Activated CD4-positive, alpha-beta T cell treated with anti-CD3 and anti-CD28 coated beads, Interleukin-2, amount 10 ng/mL, durations not matched to agents 24 days and 14 days (primary cell): ENCODE measurements around the gene GRPR. TPM values are rescaled to one million over a fixed set of nuclear protein-coding genes. Genes with fewer than 3 reads are reported as not detected.
A peak's percentile ranks its signal among the peaks of the same experiment; 100 is the strongest.

Source experiments
- DNase-seq: peaks from one replicate; pipeline ENCODE4 v3.0.0; 2022
- H3K27ac Mint-ChIP-seq: one replicate; pipeline ENCODE4 v1.8.0; 2022; ENCODE audit warnings: mild to moderate bottlenecking, mixed read lengths
- H3K27me3 Mint-ChIP-seq: one replicate; pipeline ENCODE4 v1.8.0; 2022; ENCODE audit warnings: mixed read lengths
- H3K36me3 Mint-ChIP-seq: one replicate; pipeline ENCODE4 v1.8.0; 2022; ENCODE audit warnings: low read depth, mild to moderate bottlenecking, mixed read lengths
- H3K4me1 Mint-ChIP-seq: one replicate; pipeline ENCODE4 v1.8.0; 2021; ENCODE audit warnings: mixed read lengths
- H3K4me3 Mint-ChIP-seq: one replicate; pipeline ENCODE4 v1.8.0; 2022; ENCODE audit warnings: mild to moderate bottlenecking, moderate library complexity, mixed read lengths
- H3K9me3 Mint-ChIP-seq: one replicate; pipeline ENCODE4 v1.8.0; 2021; ENCODE audit warnings: mixed read lengths
- intact Hi-C: fragments of 100-400 bp; cut with micrococcal nuclease; formaldehyde crosslinking; loops from one replicate; pipeline ENCODE4 v1.15.1; 2023
- total RNA-seq: library from RNA; stranded (reverse); gene quantifications from 2 replicates; pipeline ENCODE4 v1.2.3, GENCODE V29; 2022

GRPR gene
- not detected in 2 replicates for total RNA-seq

- Mint-ChIP-seq H3K4me1 (peaks cover 17% of the 10 kb centered on the region), H3K4me3 (no peak within 1 kb of the TSS), H3K36me3 (no peaks in the 10 kb centered on the region), H3K27me3 (peaks cover 24% of the 10 kb centered on the region), H3K27ac (no peak within 1 kb of the TSS), H3K9me3 (no peaks in the 10 kb centered on the region)
- intact Hi-C loops: loop anchor here (10.0 kb wide), 1 partner anchor 551 kb away; no protein-coding TSS in a partner anchor
- DNase-seq: peak; percentile 80
Observed at GRCh38 chrX:16123222-16123786, at the start of gene GRPR. TSS of gene GRPR (plus strand) at chrX:16123565. CDS start at chrX:16123954, 389 bp downstream.

- DNase-seq: no peak
- intact Hi-C loops: no loop called here
- Mint-ChIP-seq H3K36me3 (no peaks in the 10 kb centered on the region), H3K27ac (no peak overlapping the region), H3K4me1 (no peaks in the 10 kb centered on the region), H3K4me3 (no peak overlapping the region), H3K27me3 (no peaks in the 10 kb centered on the region), H3K9me3 (no peaks in the 10 kb centered on the region)
Observed at GRCh38 chrX:16075087-16075486, 48.3 kb upstream of the GRPR start.

GRCh38 chrX:16076834-16077233 is 46.5 kb upstream of the GRPR start:
- no peaks in the 10 kb centered on the region for H3K27me3 Mint-ChIP-seq
- H3K4me3 Mint-ChIP-seq: no peak overlapping the region
- no peaks in the 10 kb centered on the region for H3K36me3 Mint-ChIP-seq
- intact Hi-C loops: no loop called here
- H3K9me3 Mint-ChIP-seq: no peaks in the 10 kb centered on the region
- H3K27ac Mint-ChIP-seq: no peak overlapping the region
- no peak for DNase-seq
- H3K4me1 Mint-ChIP-seq: no peaks in the 10 kb centered on the region

- H3K4me1 Mint-ChIP-seq: no peaks in the 10 kb centered on the region
- intact Hi-C loops: no loop called here
- H3K36me3 Mint-ChIP-seq: no peaks in the 10 kb centered on the region
- H3K27me3 Mint-ChIP-seq: no peaks in the 10 kb centered on the region
- no peak overlapping the region for H3K27ac Mint-ChIP-seq
- DNase-seq: no peak
- no peaks in the 10 kb centered on the region for H3K9me3 Mint-ChIP-seq
- no peak overlapping the region for H3K4me3 Mint-ChIP-seq
Observed at GRCh38 chrX:16077811-16078210, 45.6 kb upstream of the GRPR start.

GRCh38 chrX:16081357-16081756 is 42.0 kb upstream of the GRPR start:
- no peak overlapping the region for H3K27ac Mint-ChIP-seq
- no peaks in the 10 kb centered on the region for H3K36me3 Mint-ChIP-seq
- no peak for DNase-seq
- no peaks in the 10 kb centered on the region for H3K27me3 Mint-ChIP-seq
- H3K9me3 Mint-ChIP-seq: no peaks in the 10 kb centered on the region
- H3K4me1 Mint-ChIP-seq: no peaks in the 10 kb centered on the region
- intact Hi-C loops: no loop called here
- H3K4me3 Mint-ChIP-seq: no peak overlapping the region

GRCh38 chrX:16082470-16083085 is 40.8 kb upstream of the GRPR start:
- no peak for DNase-seq
- H3K9me3 Mint-ChIP-seq: no peaks in the 10 kb centered on the region
- H3K4me1 Mint-ChIP-seq: no peaks in the 10 kb centered on the region
- H3K27ac Mint-ChIP-seq: no peak overlapping the region
- intact Hi-C loops: no loop called here
- H3K4me3 Mint-ChIP-seq: no peak overlapping the region
- no peaks in the 10 kb centered on the region for H3K27me3 Mint-ChIP-seq
- no peaks in the 10 kb centered on the region for H3K36me3 Mint-ChIP-seq

- Mint-ChIP-seq H3K27ac (no peak overlapping the region), H3K27me3 (no peaks in the 10 kb centered on the region), H3K9me3 (no peaks in the 10 kb centered on the region), H3K4me1 (no peaks in the 10 kb centered on the region), H3K4me3 (no peak overlapping the region), H3K36me3 (no peaks in the 10 kb centered on the region)
- intact Hi-C loops: no loop called here
- DNase-seq: no peak
Observed at GRCh38 chrX:16087076-16087475, 36.3 kb upstream of the GRPR start.

- no peaks in the 10 kb centered on the region for H3K4me1 Mint-ChIP-seq
- no peak for DNase-seq
- H3K4me3 Mint-ChIP-seq: no peak overlapping the region
- H3K27me3 Mint-ChIP-seq: no peaks in the 10 kb centered on the region
- no peaks in the 10 kb centered on the region for H3K9me3 Mint-ChIP-seq
- H3K27ac Mint-ChIP-seq: no peak overlapping the region
- intact Hi-C loops: no loop called here
- no peaks in the 10 kb centered on the region for H3K36me3 Mint-ChIP-seq
Observed at GRCh38 chrX:16089086-16089485, 34.3 kb upstream of the GRPR start.

GRCh38 chrX:16096141-16096540 is 27.2 kb upstream of the GRPR start:
- Mint-ChIP-seq H3K27me3 (no peaks in the 10 kb centered on the region), H3K4me1 (no peaks in the 10 kb centered on the region)
- intact Hi-C loops: no loop called here

GRCh38 chrX:16100673-16101072 is 22.7 kb upstream of the GRPR start:
- no peaks in the 10 kb centered on the region for H3K4me1 Mint-ChIP-seq
- H3K36me3 Mint-ChIP-seq: no peaks in the 10 kb centered on the region
- no peak for DNase-seq
- intact Hi-C loops: no loop called here
- no peak overlapping the region for H3K4me3 Mint-ChIP-seq
- H3K27me3 Mint-ChIP-seq: no peaks in the 10 kb centered on the region
- no peaks in the 10 kb centered on the region for H3K9me3 Mint-ChIP-seq
- no peak overlapping the region for H3K27ac Mint-ChIP-seq

More at GRCh38 chrX:16096141-16096540, 27.2 kb upstream of the GRPR start:
- H3K4me3 Mint-ChIP-seq: no peak overlapping the region
- H3K9me3 Mint-ChIP-seq: no peaks in the 10 kb centered on the region
- no peak for DNase-seq
- H3K36me3 Mint-ChIP-seq: no peaks in the 10 kb centered on the region
- H3K27ac Mint-ChIP-seq: no peak overlapping the region

- Mint-ChIP-seq H3K4me1 (no peaks in the 10 kb centered on the region), H3K9me3 (no peaks in the 10 kb centered on the region), H3K4me3 (no peak overlapping the region), H3K36me3 (no peaks in the 10 kb centered on the region), H3K27ac (no peak overlapping the region), H3K27me3 (no peaks in the 10 kb centered on the region)
- no peak for DNase-seq
- intact Hi-C loops: no loop called here
Observed at GRCh38 chrX:16101581-16101980, 21.8 kb upstream of the GRPR start.

GRCh38 chrX:16103625-16104024 is 19.7 kb upstream of the GRPR start:
- no peak overlapping the region for H3K4me3 Mint-ChIP-seq
- H3K4me1 Mint-ChIP-seq: no peaks in the 10 kb centered on the region
- no peak for DNase-seq
- intact Hi-C loops: no loop called here
- H3K27ac Mint-ChIP-seq: no peak overlapping the region
- H3K27me3 Mint-ChIP-seq: no peaks in the 10 kb centered on the region
- H3K36me3 Mint-ChIP-seq: no peaks in the 10 kb centered on the region
- no peaks in the 10 kb centered on the region for H3K9me3 Mint-ChIP-seq

- Mint-ChIP-seq H3K4me1 (no peaks in the 10 kb centered on the region), H3K27ac (no peak overlapping the region), H3K4me3 (no peak overlapping the region), H3K36me3 (no peaks in the 10 kb centered on the region), H3K9me3 (no peaks in the 10 kb centered on the region), H3K27me3 (peaks cover 5% of the 10 kb centered on the region)
- intact Hi-C loops: no loop called here
- DNase-seq: no peak
Observed at GRCh38 chrX:16112428-16112827, 10.9 kb upstream of the GRPR start.

- peaks cover 2% of the 10 kb centered on the region for H3K4me1 Mint-ChIP-seq
- no peaks in the 10 kb centered on the region for H3K36me3 Mint-ChIP-seq
- H3K9me3 Mint-ChIP-seq: no peaks in the 10 kb centered on the region
- peaks cover 5% of the 10 kb centered on the region for H3K27me3 Mint-ChIP-seq
- no peak overlapping the region for H3K4me3 Mint-ChIP-seq
- intact Hi-C loops: no loop called here
- no peak overlapping the region for H3K27ac Mint-ChIP-seq
- DNase-seq: no peak
Observed at GRCh38 chrX:16113978-16114565, 9.3 kb upstream of the GRPR start.
